NCI-H1092 (cell line): Measurements from ENCODE around the gene FAM163B.
"Not testable (repeated sequence)": the region's sequence is repeated elsewhere in the genome, so short reads cannot be mapped to it uniquely, and the experiment has no call there.

Experiments used
- DNase-seq: peaks from one replicate; lab custom pipeline; 2025; lab: John Stamatoyannopoulos, UW

The FAM163B gene

GRCh38 chr9:133639613-133640012, 30.4 kb upstream of the FAM163B start:
- DNase-seq = no peak

GRCh38 chr9:133638711-133639110, 29.5 kb upstream of the FAM163B start:
- no peak for DNase-seq

- DNase-seq = no peak
Measured at GRCh38 chr9:133638076-133638475, 28.9 kb upstream of the FAM163B start.

GRCh38 chr9:133637451-133638055, 28.4 kb upstream of the FAM163B start:
- DNase-seq = no peak

- no peak for DNase-seq
Measured at GRCh38 chr9:133636902-133637301, 27.7 kb upstream of the FAM163B start.

GRCh38 chr9:133635533-133636531, 26.6 kb upstream of the FAM163B start, which contains the start of gene DBH:
Gene DBH (plus strand): TSS chr9:133636363. CDS start chr9:133636372, 9 bp downstream.
- no peak for DNase-seq

GRCh38 chr9:133635098-133635497, 25.9 kb upstream of the FAM163B start:
- DNase-seq = no peak

- DNase-seq = peak; percentile 54
Measured at GRCh38 chr9:133634081-133634691, 25.0 kb upstream of the FAM163B start.

- no peak for DNase-seq
Measured at GRCh38 chr9:133633681-133634080, 24.5 kb upstream of the FAM163B start.

GRCh38 chr9:133632806-133633680, 23.9 kb upstream of the FAM163B start:
- DNase-seq = peak; percentile 49

GRCh38 chr9:133631111-133631510, 21.9 kb upstream of the FAM163B start:
- DNase-seq = no peak

GRCh38 chr9:133629221-133630110, 20.3 kb upstream of the FAM163B start:
- DNase-seq = no peak

GRCh38 chr9:133628766-133629165, 19.6 kb upstream of the FAM163B start:
- DNase-seq = no peak

- DNase-seq = no peak
Measured at GRCh38 chr9:133627341-133627740, 18.2 kb upstream of the FAM163B start.

- DNase-seq = not testable (repeated sequence)
Measured at GRCh38 chr9:133626008-133626407, 16.8 kb upstream of the FAM163B start.

GRCh38 chr9:133622555-133622954, 13.4 kb upstream of the FAM163B start:
- DNase-seq = no peak

GRCh38 chr9:133621725-133622267, 12.6 kb upstream of the FAM163B start:
- DNase-seq = no peak

GRCh38 chr9:133619791-133620190, 10.6 kb upstream of the FAM163B start:
- DNase-seq = no peak

GRCh38 chr9:133618726-133619125, 9.5 kb upstream of the FAM163B start:
- DNase-seq = no peak
